Stimulated activated CD4-positive, alpha-beta T cell treated with anti-CD3 and anti-CD28 coated beads, Interleukin-2, amount 100 ng/mL, for 24 hours (primary cell): ENCODE measurements around the gene TNMD.
"Not testable (repeated sequence)": the region's sequence is repeated elsewhere in the genome, so short reads cannot be mapped to it uniquely, and the experiment has no call there.

Experiments used
- DNase-seq, 2 donors: peaks; one replicate each; pipeline ENCODE4 v3.0.0-alpha.2; 2020

The TNMD gene

GRCh38 chrX:100584611-100585010, at the start of gene TNMD:
TSS of gene TNMD (plus strand) at chrX:100584936. CDS start at chrX:100585019, 83 bp downstream.
- DNase-seq, result no peak

- not testable (repeated sequence) for DNase-seq
Measured at GRCh38 chrX:100565534-100565933, 19.2 kb upstream of the TNMD start.

GRCh38 chrX:100586747-100587146, 2.0 kb downstream of the TNMD start:
- DNase-seq, result no peak

GRCh38 chrX:100587861-100588260, 3.1 kb downstream of the TNMD start:
- no peak for DNase-seq

- no peak for DNase-seq
Measured at GRCh38 chrX:100591256-100592051, 6.7 kb downstream of the TNMD start.

- DNase-seq, result no peak
Measured at GRCh38 chrX:100593126-100593525, 8.4 kb downstream of the TNMD start.

- no peak for DNase-seq
Measured at GRCh38 chrX:100593581-100593980, 8.8 kb downstream of the TNMD start.

GRCh38 chrX:100596601-100597000, 11.9 kb downstream of the TNMD start:
- DNase-seq, result no peak

GRCh38 chrX:100599456-100599855, 14.7 kb downstream of the TNMD start:
- no peak for DNase-seq

GRCh38 chrX:100600340-100600739, 15.6 kb downstream of the TNMD start:
- no peak for DNase-seq

GRCh38 chrX:100600758-100601157, 16.0 kb downstream of the TNMD start:
- DNase-seq, result no peak

GRCh38 chrX:100606753-100607152, 22.0 kb downstream of the TNMD start:
- no peak for DNase-seq

- no peak for DNase-seq
Measured at GRCh38 chrX:100609591-100609990, 24.9 kb downstream of the TNMD start.

GRCh38 chrX:100611951-100612350, 27.2 kb downstream of the TNMD start:
- DNase-seq, result no peak

GRCh38 chrX:100615005-100615404, 30.3 kb downstream of the TNMD start:
- DNase-seq, result no peak

- no peak for DNase-seq
Measured at GRCh38 chrX:100623001-100623400, 38.3 kb downstream of the TNMD start.

- no peak for DNase-seq
Measured at GRCh38 chrX:100625985-100626491, 41.3 kb downstream of the TNMD start.

GRCh38 chrX:100635040-100635439, 50.3 kb downstream of the TNMD start:
- no peak for DNase-seq

- DNase-seq, result no peak
Measured at GRCh38 chrX:100635989-100636320, 51.2 kb downstream of the TNMD start.

GRCh38 chrX:100636321-100636991, 51.7 kb downstream of the TNMD start, which contains the start of gene TSPAN6:
TSS of gene TSPAN6 (minus strand) at chrX:100636806. CDS start at chrX:100636694, 112 bp downstream.
- peak; percentile 79 to 81 for DNase-seq

- no peak for DNase-seq
Measured at GRCh38 chrX:100642290-100642689, 57.6 kb downstream of the TNMD start.

GRCh38 chrX:100643212-100643611, 58.5 kb downstream of the TNMD start:
- DNase-seq, result no peak

GRCh38 chrX:100643956-100644860, 59.5 kb downstream of the TNMD start, which contains the start of gene SRPX2:
TSS of gene SRPX2 (plus strand) at chrX:100644199. CDS start at chrX:100646323, 2,124 bp downstream.
- no peak for DNase-seq
